Inflammatory macrophage (primary cell): Measurements from ENCODE around the gene PELO.
"Not testable (repeated sequence)": the region's sequence is repeated elsewhere in the genome, so short reads cannot be mapped to it uniquely, and the experiment has no call there.

ENCODE experiments used
- DNase-seq, 2 donors: peaks; one replicate each; pipeline ENCODE4 v3.0.0-alpha.2; 2020 to 2022

Gene PELO

DNA sequence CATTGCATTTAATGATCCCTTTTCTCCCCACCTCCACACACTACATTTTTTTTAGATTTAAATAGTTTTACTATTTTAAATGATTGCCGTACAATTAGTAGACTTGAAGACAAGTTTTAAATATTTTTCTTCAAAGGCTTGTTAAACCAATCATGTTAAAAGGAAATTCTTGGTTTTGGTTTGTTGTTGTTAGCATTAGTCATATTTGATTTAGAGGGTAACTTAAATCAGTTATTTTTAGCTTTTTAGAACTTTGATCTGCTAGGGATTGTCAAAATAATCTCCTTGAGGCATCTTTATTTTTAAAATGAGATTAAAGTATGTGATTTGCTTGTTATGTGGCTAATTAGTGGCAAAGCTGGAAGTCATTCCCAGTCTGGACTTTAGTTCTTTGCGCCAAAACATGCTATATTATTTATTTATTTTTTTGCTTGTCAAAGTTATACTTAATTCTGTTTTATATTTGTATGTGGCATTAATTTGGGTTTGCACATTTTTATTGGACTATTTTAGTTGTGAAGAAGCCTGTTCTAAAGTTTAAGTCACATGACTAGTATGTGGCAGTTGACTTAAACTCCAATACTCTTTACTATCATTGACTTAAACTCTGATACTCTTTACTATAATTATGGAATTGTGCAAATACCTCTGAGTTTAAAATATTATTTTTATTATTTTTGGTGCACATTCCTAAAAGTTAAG is 14.7 kb downstream of the PELO start:
- DNase-seq = no peak

DNA sequence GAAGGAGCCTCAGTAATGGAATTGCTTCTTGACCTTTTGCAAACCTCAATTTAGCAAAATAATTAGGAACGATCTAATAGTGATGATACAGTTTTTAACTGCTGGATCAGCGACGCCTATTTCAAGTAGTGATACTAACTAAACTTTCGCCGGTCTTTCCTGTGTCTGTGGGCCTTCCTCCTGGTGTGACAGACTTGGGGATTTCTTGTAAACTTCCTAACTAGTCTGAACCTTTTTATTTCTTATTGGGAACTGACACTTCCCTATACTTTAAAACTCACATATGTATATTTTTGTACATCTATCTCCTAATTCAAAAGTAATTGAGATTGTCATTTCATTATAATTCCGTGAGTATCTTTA is 15.2 kb downstream of the PELO start:
- no peak for DNase-seq

DNA sequence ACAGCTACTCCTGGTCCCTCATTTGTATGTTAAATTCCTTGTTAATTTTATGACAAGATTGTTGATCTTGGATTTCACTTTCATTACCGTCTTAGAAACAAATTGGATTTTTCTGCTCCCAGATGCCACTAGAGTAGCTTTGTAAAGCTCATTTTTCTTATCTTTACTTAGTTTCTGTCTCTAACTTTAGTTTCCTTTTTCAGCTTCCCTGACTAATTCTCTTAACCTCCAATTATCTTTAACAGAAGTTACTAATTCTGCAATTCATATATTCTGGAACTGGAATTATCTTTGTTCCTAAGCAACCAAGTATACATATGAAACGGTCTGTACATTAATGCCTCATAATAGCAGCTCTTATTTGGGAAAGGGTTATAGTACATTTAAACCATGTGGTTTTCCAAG is 16.7 kb downstream of the PELO start:
- no peak for DNase-seq

DNA sequence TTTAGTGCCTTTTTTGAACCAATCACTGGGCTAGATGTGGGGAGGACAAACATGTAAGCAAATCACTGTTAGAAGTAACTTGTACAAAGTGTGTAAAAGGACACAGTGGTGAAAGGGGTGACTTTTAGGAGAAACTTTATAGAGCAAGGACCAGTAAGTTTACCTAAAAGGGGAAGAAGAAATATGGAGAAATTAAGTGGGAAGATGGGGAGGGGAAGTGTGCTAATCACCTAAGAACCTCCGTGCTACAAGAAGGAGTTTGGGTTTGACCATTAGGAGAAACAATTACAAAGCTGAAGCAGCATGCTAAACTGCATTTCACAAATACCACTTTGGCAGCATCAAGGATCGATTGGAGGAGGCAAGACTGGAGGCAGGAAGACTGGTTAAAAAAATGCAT is 17.3 kb downstream of the PELO start:
- peak; percentile 59 to 61 for DNase-seq

DNA sequence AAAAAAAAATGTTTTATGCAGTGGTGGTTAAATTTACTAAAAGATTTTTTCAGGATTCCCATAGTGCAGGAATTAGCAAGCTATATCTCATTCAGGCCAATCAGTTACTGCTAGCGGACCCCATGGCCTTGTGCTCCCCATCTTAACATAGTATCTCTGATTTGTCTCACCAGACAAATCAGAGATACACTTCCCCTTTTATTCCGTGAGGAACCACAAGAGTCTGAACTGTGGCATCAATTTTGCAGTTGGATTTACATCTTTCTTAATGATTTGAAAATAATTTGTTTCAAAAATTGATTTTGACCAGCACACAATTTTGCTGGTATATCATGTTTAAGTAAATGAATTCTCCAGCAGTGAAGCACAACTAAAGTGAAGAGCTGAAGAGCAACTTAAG is 17.9 kb downstream of the PELO start:
- DNase-seq = no peak

DNA sequence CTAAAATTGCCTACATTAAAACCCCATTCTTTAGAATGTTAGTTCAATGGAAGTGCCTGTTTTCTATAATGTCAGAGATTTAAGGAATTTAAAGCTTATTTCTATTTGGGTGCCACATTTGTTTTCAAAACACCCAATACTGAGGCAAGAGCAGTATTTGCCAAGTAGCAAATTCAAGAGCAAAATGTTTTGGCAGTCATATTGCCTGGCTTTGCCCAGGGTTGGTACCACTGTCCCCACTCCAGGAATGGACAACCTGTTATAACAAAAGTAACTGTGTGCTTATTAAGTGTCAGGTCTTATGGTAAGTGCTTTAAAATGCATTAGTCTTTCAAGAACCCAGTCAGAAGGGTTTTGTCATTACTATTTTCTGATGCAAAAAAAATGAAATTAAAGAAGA is 19.3 kb downstream of the PELO start:
- no peak for DNase-seq

DNA sequence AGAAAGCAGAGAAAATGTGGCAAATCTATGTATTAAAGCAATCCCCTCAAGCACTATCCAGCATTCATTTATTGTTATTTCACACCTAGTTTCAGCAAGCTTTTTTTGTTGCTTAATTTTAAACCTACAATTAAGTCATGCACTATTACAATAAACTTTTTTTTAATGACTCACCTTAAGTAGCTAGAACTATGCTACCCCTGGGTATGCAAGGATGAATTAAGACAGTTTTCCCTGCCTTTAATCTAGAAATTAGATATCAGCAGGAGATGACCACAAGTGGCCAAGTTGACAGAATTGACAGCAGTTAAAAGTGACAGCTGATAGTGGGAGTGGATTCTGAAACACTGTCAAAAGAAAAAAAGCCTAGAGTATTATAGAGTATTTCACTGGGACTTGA is 20.0 kb downstream of the PELO start:
- DNase-seq = no peak

DNA sequence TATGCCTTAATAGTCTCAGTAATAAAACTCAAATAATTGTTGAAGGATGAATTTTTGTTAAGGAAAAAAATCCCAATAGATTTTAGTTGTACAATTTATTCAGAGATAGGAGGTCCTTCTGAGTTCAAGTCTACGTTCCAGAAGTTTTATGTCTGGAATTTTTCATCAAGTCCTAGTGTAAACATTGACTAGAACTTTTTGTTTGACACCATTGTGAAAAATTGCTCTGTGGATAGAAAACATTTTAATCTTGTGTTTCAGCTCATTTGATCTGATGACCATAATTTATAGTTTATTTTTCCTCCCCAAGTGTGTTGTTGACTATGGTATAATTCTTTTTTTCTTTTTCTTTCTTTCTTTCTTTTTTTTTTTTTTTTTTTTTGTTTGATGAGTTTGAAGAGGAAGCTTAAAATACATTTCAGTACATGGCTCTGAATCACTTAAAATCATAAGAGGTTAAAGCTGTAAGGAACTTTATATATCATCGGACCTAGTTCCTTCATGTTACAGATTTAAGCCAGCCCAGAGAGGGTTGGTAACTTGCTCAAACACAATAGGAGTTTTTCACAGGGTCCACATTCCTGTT is 20.7 kb downstream of the PELO start:
- no peak for DNase-seq

DNA sequence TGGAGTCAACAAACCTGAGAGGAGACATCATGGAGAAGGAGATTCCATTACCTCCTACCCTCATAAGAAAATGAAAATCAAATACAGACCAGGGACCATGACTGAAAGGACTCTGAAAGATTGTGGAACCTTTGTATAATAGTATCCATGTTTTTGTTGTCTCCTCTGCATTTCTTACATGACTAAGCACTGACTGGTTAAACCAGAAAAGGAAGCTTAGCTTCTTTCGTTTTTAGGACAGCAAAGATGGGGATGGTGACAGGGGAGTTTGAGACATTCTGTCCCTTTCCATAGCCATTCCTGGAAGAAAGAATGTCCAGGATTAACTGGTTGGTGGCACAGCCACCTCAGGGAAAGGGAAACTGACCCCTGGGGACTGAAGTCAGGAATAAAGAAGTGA is 22.2 kb downstream of the PELO start:
- peak; percentile 41 to 49 for DNase-seq

DNA sequence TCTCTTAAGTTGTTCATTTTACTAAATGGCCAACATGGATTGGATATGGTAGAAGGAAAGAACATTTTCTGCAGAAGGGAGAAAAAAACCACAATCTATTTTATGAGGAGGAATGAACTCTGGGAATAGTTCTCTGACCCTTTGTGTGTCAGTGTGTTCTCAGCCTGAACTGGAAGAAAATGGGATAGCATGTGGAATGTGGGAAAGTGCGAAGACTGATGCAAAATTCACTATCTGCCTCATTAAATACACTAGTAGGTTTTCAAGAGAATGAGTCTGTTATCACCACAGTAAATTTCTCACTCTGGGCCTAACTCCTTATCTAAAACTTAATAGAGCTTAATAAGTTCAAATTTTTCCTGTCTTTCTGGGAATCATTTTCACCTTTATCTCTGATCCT is 22.7 kb downstream of the PELO start:
- DNase-seq = no peak

DNA sequence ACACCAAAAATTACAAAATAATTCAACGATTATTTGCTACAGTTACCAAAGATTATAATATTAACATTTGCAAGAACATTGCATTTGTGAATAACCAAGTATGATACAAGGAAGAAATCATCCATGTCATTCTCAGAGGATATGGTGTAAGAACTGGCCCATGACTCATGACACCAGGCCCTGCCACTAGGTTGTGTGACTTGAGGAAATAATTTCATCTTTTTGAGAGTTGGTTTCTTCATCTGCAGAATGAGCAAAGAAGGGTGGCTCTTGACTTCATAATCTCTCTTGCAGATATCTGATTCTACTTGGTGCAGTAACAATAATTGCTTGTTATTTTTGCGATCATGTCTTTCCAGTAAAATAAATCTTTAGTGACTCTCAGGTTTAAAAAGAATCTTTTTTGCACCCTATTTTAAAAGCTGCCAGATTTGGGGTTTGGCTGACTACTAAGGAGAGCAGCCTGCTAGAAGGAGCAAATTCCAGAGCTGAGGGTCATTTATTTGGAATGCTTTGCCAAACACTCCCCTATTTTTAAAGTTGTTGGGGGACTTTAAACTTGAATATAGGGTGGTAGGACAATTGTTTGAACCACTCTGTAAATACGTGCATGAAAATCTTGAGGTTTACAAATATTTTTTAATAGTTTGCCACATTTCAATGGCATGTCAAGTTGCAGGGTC is 23.5 kb downstream of the PELO start:
- DNase-seq = peak; percentile 93 to 96

DNA sequence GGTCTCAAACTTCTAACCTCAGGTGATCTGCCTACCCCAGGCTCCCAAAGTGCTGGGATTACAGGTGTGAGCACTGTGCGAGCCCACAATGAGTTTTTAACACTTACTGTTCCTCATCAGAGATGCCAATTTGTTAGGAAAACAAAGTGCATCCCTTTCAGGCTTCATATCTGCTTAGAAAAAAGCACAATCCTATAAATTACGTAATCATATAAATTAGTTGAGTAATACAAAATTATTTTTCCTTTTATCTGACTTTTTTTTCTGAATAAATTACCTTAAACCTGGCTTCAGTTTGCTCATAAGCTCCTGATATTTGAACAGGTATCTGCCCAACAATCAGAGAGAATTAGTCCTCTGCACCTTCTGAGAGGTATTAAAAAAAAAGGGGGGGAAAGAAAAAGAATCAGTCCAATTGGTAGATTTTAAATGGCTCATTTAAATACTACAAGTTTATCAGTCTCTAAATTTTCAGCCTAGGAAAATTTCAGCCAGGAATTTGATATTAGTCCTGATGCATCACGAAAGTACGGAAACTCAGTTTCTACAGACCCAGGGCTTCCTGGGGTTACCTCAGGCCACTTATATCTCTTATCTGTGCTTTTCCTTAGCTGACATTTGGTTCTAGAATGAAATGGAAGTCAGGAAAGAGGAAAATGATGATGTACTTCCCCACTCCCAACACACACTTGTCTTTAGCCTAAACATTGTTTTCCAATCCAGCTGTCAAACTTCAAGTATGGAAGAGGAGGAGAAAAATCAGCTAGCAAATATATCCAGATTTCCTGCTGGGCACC is 26.8 kb downstream of the PELO start:
- DNase-seq = no peak

DNA sequence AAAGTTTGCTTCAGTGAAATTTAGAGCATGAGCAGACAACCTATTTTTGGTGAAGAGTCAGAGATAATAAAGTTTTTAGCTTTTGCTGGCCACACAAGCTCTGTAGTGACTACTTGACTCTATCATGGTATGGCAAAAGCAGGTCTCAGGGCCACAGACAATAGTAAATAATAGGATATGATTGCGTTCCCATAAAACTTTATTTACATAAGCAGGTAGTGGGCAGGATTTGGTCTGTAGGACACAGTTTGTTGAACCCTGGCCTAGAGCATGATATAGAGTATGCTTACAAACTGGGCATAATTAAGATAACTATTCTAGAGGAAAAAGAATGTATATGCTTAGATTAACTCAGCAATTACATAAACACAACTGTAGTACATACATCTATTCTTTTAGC is 30.1 kb downstream of the PELO start:
- no peak for DNase-seq

DNA sequence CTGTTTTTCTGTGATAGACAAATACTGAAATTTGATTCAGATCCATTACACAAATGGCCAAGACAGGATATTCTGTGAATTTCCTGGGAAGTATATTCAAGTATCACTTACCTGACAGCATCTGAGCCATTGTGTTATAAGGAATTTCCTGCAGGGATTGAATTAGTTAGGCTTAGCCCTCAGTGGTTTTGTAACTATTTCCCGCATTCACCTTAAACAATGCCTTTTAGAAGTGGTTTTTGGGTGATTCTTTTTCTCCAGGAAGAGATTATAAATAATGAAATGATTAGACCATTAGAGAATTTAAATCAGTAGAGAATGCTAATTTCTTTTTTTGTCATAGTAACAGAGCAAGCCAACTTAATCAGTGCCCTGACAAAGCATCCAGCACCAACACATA is 30.6 kb downstream of the PELO start:
- no peak for DNase-seq

DNA sequence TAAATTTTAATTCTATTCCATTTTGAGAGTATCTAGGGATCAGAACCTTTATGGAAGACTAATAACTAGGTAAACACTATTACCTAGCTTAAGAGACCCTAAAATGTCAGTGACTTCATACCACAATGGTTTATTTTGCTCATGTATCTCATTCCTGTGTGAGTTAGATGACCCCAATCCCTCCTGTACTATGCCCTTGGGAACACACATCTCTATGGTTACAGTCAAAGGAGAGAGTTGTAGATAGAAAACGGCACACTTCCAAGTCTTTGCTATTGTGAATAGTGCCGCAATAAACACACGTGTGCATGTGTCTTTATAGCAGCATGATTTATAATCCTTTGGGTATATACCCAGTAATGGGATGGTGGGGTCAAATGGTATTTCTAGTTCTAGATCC is 31.1 kb downstream of the PELO start:
- not testable (repeated sequence) for DNase-seq

DNA sequence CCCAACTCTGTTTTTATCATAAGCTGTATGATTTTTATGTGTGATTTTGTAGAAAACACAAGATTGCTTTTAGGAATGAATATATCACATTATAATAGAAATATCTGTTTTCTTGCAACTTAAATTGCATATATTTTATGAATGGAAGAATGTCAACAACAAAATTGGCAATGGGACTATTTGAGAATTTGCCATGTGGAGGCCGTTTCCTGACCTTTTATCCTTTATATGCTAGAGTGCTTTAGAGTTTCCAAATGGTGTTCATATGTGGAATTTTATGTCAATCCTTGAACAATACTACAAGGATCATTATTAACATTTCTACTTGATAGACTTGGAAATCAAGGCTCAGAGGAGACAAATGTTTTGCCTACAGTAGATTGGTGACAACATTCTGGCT is 34.2 kb downstream of the PELO start:
- DNase-seq = no peak

DNA sequence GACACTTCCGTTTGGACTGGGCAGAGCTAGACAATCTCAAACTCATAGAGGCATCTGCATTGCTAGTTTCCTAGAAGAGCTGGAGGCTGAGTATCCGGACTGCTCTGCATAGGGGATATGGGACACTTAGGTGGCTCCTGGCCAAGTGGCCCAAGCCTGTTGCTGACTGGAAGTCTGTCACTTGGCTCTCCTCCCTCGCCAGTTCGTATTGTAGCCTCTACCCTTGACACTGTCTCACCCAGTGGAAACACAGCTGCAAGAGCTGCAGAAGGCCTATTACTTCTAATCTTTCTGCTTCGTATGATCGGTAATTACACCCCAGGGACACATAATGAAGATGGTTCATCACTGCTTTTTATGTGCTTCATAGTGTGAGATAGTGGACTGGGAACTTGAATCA is 34.7 kb downstream of the PELO start:
- DNase-seq = no peak

DNA sequence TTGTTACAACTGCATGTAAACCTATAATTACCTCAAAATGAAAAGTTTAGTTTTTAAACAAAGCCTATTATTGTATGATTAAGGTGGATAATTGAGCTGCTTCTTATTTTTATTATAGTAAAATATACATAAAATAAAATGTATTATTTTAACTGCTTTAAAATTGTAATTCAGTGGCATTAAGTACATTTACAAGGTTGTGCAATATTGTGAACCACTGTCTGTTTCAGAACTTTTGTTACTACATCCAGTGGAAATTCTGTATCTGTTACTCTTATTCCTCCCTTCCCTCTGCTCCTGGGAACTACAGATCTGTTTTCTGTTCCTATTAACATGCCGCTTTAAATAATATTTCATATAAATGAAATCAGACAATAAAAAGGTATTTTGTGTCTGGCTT is 37.1 kb downstream of the PELO start:
- no peak for DNase-seq

DNA sequence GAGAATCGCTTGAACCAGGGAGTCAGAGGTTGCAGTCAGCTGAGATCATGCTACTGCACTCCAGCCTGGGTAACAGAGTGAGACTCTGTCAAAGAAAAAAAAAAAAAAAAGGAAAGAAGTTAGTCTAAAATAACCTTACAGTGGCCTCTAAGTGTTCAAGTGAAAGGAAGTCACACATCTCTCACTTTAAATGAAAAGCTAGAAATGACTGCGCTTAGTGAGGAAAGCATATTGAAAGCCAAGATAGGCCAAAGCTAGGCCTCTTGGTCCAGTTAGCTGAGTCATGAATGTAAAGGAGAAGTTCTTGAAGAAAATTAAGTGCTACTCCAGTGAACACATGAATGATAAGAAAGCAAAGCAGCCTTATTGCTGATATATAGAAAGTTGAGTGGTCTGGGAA is 38.1 kb downstream of the PELO start:
- DNase-seq = peak; percentile 17 to 23

DNA sequence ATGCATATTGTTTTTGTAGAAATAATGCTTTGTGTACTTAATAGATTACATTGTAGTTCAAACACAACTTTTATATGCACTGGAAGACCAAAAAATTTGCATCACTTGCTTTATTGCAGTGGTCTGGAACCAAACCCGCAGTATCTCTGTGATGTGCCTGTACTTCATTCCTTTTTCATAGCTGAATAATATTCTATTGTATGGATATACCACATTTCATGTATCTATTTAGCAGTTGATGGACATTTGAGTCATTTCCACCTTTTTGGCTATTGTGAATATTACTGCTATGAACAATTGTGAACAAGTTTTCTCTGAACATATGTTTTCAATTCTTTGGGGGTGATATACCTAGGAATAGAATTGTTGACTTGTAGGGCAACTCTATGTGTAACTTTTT is 40.1 kb downstream of the PELO start:
- no peak for DNase-seq

DNA sequence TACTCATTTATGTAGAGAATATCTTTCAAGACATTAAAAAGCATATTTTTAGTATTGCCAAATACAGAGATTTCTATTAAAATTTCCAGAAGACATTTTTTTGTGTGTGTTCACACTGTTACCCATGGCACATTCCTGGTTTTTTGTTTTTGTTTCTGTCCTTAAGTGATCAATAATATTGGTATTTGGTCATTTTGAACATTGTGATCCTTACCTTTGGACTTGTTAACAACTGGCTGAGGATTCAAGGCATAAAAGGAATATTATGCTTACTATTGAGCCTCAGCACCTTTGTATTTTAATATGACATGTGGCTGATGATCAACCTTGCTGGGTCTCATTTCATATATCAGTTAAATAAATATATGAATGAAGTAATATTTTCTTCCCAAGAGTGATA is 41.9 kb downstream of the PELO start:
- DNase-seq = no peak

DNA sequence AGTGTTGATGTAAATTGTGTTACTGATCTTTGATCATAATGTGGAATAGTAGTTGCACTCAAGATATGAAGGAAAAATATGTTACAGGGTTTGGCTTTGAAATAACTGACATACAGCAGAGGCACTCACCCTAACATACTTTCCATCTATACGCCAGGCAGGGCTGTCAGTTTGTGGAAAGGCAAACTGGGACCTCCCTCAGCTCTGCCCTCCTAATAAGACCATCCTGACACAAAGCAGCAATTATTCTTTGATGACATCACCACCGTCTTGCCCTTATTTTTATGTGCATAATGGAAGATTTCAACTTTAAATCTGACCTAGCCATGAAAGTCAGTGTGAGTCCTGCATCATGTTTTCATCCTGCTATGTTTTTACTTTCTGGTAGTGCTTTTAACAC is 42.9 kb downstream of the PELO start:
- DNase-seq = no peak

DNA sequence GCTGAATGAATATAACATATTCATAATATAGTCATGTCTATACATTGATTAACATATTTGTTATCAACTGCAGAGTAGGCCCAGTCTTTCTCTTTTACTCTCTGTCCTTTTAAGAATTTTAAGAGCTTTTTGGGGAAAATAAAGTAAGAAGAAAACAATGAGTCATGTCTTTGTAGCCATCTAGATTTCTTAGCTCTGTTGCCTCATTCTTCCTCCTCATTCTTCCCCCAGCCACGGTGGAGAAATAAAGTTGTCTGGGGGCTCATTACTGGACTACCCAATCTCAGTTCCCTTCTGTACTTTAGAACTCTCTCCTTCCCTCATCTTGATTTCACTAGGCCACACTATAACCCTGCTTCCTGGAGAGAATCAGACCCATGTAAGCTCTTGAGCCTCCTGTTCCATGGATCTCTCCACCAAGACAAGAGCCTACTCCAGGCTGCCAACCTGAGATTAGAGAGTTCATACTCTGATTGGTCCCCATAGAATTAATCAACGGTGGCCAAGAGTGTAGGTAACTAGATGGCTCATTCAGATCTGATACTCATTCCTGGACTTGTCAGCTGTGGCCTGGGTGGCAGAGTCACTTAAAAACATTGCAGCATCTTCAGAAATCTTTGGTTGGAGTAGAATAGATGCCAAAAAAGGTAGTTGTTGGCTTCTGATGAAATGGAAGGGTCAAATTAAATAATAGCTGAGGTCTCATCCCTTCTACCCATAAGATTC is 44.2 kb downstream of the PELO start:
- DNase-seq = peak; percentile 13 to 49
